ENCODE measurements around the gene RNF208.

DNA sequence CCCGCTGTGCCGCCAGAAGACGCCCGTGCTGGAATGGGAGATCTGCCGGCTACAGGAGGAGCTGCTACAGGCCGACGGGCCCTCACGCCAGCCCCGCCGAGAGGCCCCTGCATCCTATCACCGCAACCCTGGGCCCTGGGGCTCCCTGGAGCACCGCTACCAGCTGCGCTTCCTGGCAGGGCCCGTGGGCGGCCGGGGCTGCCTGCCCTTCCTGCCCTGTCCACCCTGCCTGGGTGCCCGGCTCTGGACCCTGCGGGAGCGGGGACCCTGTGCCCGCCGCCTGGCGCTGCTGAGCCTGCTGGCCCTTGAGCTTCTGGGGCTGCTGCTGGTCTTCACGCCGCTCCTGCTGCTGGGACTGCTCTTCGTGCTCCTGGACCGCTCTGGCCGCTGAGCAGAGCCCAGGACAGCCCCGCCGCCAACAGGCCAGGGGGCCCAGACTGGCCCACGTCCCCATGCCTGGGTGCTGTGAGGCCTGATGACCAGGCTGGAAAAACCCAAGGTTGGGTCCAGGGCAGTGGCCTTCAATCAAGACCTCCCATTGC is 3.8 kb downstream of the RNF208 start:
- TF ChIP-seq, protein P1, sequence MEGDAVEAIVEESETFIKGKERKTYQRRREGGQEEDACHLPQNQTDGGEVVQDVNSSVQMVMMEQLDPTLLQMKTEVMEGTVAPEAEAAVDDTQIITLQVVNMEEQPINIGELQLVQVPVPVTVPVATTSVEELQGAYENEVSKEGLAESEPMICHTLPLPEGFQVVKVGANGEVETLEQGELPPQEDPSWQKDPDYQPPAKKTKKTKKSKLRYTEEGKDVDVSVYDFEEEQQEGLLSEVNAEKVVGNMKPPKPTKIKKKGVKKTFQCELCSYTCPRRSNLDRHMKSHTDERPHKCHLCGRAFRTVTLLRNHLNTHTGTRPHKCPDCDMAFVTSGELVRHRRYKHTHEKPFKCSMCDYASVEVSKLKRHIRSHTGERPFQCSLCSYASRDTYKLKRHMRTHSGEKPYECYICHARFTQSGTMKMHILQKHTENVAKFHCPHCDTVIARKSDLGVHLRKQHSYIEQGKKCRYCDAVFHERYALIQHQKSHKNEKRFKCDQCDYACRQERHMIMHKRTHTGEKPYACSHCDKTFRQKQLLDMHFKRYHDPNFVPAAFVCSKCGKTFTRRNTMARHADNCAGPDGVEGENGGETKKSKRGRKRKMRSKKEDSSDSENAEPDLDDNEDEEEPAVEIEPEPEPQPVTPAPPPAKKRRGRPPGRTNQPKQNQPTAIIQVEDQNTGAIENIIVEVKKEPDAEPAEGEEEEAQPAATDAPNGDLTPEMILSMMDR (IDR thresholded peaks at IDR 0.05; ENCODE audit: borderline replicate concordance, extremely low read depth, low read length, poor library complexity, severe bottlenecking) = no peak
- TF ChIP-seq EZH2 (IDR thresholded peaks at IDR 0.05; ENCODE audit: borderline replicate concordance, low read depth, low read length, severe bottlenecking) = no peak
